GM13976 (cell line): ENCODE data around the gene PPP1R14C.

Source experiments
- DNase-seq: peaks from one replicate; pipeline ENCODE4 v3.0.0; 2012; ENCODE audit warnings: low spot score
- in situ Hi-C: fragments of 300-500 bp; cut with MboI; formaldehyde crosslinking; loops from one replicate; pipeline ENCODE4 v1.12.0; 2022; ENCODE audit warnings: low sequenced_read_pairs, mixed read lengths, inconsistent platforms; ENCODE audit not compliant: unreplicated experiment
- TF ChIP-seq, protein P1 (sequence below): IDR thresholded peaks from 2 replicates; pipeline ENCODE4 v1.5.1; 2012; ENCODE audit warnings: borderline replicate concordance, mild to moderate bottlenecking; ENCODE audit not compliant: insufficient read depth; ENCODE audit errors: extremely low read depth, missing control alignments, control extremely low read depth

The PPP1R14C gene

DNA sequence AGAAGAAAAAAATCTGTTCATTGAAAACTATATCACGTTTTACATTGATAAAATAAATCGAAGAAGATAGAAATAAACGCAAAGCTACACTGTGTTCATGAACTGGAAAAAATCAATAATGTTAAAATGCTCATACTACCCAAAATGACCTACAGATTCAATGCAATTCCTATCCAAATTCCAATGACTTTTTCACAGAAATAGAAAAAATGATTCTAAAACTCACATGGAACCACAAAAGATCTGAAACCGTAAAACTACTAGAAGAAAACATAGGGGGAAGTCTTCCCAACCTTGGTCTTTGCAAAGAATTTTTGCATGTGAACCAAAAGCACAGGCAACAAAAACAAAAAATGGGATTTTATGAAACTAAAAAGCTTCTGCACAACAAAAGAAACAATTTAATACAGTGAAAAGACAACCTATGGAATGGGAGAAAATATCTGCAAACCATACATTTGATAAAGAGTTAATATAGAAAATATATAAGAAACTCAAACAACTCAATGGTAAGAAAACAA, 40.0 kb upstream of the PPP1R14C start:
- DNase-seq, result no peak
- in situ Hi-C loops, result no loop called here

DNA sequence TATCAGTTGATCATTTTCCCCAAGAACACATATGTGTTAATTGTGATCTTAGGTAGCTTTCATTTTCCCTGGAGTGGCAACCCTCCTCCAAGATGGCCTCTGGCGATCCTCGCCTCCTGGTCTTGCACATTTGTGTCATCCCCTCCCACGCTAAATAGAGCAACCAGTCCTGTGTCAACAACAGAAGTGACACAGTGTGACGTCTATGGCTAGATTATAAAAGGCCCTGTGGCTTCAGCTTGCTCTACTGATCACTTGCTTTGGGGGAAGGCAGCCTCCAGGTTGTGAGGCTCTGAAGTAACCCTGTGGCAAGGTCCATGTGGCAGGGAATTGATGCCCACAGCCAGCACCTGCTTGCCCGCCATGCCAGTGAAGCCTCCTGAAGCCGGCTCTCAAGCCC, 30.6 kb upstream of the PPP1R14C start:
- in situ Hi-C loops, result no loop called here
- TF ChIP-seq, protein P1, sequence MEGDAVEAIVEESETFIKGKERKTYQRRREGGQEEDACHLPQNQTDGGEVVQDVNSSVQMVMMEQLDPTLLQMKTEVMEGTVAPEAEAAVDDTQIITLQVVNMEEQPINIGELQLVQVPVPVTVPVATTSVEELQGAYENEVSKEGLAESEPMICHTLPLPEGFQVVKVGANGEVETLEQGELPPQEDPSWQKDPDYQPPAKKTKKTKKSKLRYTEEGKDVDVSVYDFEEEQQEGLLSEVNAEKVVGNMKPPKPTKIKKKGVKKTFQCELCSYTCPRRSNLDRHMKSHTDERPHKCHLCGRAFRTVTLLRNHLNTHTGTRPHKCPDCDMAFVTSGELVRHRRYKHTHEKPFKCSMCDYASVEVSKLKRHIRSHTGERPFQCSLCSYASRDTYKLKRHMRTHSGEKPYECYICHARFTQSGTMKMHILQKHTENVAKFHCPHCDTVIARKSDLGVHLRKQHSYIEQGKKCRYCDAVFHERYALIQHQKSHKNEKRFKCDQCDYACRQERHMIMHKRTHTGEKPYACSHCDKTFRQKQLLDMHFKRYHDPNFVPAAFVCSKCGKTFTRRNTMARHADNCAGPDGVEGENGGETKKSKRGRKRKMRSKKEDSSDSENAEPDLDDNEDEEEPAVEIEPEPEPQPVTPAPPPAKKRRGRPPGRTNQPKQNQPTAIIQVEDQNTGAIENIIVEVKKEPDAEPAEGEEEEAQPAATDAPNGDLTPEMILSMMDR, result no peak
- no peak for DNase-seq

More for the DNA sequence above, 40.0 kb upstream of the PPP1R14C start:
- TF ChIP-seq, protein P1, result no peak

DNA sequence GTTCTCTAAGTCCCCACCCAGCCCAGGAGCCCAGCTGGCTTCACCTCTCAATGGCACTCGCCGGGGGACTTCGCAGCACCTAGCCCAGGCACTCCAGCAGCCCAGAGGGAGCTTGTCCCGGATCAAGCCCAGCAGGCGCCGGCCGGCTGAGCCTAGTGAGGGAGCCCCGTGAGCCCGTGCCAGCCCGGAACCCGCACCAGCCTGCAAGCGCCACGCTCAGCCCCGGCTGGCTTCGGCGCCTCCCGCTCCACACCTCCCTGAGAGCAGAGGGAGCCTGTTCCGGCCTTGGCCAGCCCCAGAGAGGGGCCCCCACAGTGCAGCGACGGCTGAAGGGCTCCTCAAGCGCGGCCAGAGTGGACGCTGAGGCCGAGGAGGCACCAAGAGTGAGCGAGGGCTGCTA, 27.1 kb upstream of the PPP1R14C start:
- TF ChIP-seq, protein P1, result no peak
- no peak for DNase-seq
- in situ Hi-C loops, result no loop called here

DNA sequence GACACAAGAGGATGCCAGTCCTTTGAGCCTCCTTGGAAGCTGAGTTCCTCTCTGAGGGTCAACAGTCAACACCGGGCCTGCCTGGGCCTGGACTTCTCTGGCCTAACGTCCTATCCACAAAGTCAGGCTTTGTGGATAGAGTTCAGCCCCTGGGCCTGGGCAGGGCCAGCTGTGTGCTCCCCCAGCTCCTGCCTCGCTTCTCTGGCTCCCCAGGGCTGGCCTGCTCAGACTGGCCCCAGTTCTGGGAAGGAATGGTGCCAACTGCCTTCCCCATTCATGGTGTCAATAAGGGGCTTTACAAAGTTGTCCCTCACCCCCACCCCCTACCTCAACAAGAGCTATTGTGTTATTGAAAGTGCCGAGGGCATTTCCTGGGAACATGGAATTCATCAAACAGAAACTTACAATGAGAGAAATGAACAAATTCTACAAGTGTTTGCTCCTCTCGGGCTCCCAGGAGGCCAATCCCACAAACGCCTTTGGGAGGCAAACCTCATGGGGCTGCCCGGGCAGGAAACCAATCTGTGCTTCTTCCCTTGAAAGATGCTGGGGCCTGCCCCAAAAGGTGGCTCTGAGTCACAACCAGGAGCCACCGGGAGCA, 26.5 kb upstream of the PPP1R14C start:
- no peak for DNase-seq
- TF ChIP-seq, protein P1, result no peak
- in situ Hi-C loops, result no loop called here

DNA sequence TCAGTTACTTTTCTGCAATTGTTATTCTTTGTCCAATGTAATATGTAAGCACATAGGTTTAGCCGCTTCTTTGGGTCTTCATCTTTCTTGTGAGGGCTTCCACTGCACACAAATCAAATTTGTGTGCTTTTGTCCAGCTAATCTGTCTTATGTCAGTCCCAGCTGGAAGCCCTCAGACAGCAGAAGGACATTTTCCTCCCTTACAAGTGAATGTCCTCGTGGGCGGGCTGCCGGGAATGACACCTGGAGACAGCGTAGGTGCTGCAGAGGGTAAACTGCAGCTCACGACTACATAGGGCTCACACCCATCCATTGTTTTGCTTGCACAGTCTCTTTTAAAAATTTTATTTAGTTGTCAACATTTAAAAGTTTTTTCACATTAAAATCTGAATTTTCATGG, 24.6 kb upstream of the PPP1R14C start:
- in situ Hi-C loops, result no loop called here
- TF ChIP-seq, protein P1, result no peak
- no peak for DNase-seq

DNA sequence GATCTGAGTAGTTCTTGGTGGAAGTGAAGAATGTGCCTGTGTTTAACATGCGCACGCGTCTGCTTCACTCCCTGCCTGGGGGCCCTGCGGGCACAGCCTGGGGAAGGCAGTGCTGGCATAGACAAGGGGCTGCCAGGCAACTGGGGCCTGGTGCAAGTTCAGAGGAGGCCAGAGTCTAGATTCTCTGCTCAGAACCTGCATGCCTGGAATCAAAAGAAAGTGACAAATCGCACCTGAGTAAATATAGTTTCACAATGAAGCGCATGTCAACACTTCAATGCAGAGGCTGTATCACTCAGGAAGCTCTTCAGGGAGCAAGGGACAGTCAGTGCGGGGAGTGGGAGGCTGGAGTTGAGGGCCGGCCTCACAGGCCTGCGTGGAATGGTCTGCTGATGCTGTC, 24.2 kb upstream of the PPP1R14C start:
- DNase-seq, result no peak
- in situ Hi-C loops, result no loop called here
- TF ChIP-seq, protein P1, result no peak
